ENCODE data around the gene ZC3H13.

- TF ChIP-seq CTCF (IDR thresholded peaks at IDR 0.05; ENCODE audit: low read length) (no peak), EZH2 (optimal IDR thresholded peaks at IDR 0.05; ENCODE audit: low read depth, low read length) (no peak)
Measured at GRCh38 chr13:46071590-46072249, 19.2 kb upstream of the ZC3H13 start.
